NT2/D1 (cell line): ENCODE results near the gene TMEM217.

Experiments
- DNase-seq: peaks from one replicate; pipeline ENCODE4 v3.0.0-alpha.2; 2011; ENCODE audit warnings: low read depth, low spot score
- H3K27me3 ChIP-seq: 2 replicates; pipeline ENCODE4 v1.6.0; 2011; ENCODE audit warnings: mild to moderate bottlenecking; ENCODE audit not compliant: insufficient read length, insufficient read depth
- H3K36me3 ChIP-seq: 2 replicates; pipeline ENCODE4 v1.6.1; 2011; ENCODE audit warnings: mild to moderate bottlenecking, low read length, mixed read lengths; ENCODE audit not compliant: insufficient read depth, insufficient read length
- H3K4me1 ChIP-seq: 2 replicates; pipeline ENCODE4 v1.5.1; 2011; ENCODE audit not compliant: insufficient read depth, insufficient read length
- H3K4me3 ChIP-seq: 2 replicates; pipeline ENCODE4 v1.5.1; 2011; ENCODE audit warnings: low read depth; ENCODE audit not compliant: insufficient read length
- H3K9ac ChIP-seq: 2 replicates; pipeline ENCODE4 v1.6.0; 2011; ENCODE audit warnings: low read depth; ENCODE audit not compliant: insufficient read length
- H3K9me3 ChIP-seq: 2 replicates; pipeline ENCODE4 v1.5.1; 2011; ENCODE audit warnings: mild to moderate bottlenecking, low read length; ENCODE audit not compliant: insufficient read depth
- SUZ12 ChIP-seq: IDR thresholded peaks from 2 replicates; pipeline ENCODE4 v1.6.1; 2011; ENCODE audit not compliant: insufficient read length, insufficient read depth; ENCODE audit errors: extremely low read depth
- YY1 ChIP-seq: IDR thresholded peaks from 2 replicates; pipeline ENCODE4 v1.6.1; 2011; ENCODE audit not compliant: insufficient read length, insufficient read depth
- ZNF274 ChIP-seq: IDR thresholded peaks from 2 replicates; pipeline ENCODE4 v1.6.1; 2011; ENCODE audit warnings: mild to moderate bottlenecking, low read depth, low read length

TMEM217 gene

DNA sequence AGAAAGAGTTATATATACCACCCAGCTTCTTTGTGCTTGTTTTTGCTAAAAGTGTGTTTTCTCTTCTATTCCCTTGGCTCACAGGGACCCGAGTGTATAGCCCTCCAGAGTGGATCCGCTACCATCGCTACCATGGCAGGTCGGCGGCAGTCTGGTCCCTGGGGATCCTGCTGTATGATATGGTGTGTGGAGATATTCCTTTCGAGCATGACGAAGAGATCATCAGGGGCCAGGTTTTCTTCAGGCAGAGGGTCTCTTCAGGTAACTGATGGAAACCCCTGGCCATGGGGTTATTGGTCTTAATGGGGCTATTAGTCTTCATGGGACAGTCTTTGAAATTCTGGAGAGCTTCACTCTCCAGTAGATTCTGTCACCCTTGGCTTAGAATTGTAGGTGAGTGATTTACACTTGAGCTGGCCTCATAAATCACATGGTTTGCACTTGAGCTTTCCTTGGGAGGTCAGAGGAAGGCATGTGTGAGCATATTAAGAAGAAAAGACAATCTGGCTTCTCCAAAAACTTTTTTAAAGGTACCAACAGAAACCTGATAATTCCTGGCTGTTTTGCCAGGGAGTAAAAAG is 84.9 kb downstream of the TMEM217 start:
- no peak overlapping the region for H3K9ac ChIP-seq
- TF ChIP-seq YY1: no peak

DNA sequence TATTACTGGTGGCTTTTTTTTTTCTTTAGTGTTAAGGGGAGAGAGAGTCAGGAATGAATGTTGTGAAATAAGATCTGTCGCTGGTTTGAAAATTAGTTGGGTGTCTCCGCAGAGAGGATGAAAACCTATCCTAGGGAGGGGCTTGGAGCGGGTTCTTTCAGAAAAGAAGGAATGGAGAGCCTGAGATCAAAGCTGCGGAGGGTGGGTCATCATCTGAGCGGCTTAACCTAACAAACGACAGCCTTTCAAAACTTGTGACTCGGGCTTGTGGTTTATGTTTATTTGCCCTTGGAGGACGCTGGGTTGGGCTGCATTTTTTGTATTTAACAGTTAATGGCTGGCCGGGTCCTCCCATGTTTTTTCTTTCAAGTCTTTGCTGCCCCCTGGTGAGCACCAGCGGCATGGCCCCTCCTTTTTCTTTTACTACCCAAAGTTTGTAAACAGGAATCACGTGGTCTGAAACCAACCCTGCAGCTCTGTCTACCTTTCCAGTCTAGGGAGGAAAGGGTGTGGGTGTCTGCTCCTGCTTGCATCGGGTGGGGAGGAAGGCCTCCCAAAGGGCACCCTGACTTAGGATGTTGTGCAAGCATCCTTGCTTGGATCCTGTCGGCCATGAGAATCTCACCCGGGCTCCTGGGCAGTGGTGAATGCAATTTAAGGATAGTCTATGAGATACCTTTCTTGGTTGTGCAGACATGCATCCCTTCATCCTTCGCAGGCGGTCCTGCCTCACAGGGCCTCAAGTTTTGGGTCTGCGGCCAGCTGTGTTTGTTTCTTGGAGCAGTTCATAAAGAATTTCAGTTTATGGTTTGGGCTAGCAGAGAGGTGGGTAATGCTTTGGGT is 85.8 kb downstream of the TMEM217 start:
- H3K27me3 ChIP-seq: no peaks in the 10 kb centered on the region
- H3K4me3 ChIP-seq: peak overlapping the region; percentile 91
- peaks cover 55% of the 10 kb centered on the region for H3K36me3 ChIP-seq
- no peak for TF ChIP-seq YY1
- peak; percentile 89 for DNase-seq
- H3K9me3 ChIP-seq: no peaks in the 10 kb centered on the region
- H3K9ac ChIP-seq: peak overlapping the region; percentile 95
- peaks cover 12% of the 10 kb centered on the region for H3K4me1 ChIP-seq

More for the DNA sequence above, 84.9 kb downstream of the TMEM217 start:
- Histone ChIP-seq H3K36me3 (peaks cover 55% of the 10 kb centered on the region), H3K9me3 (no peaks in the 10 kb centered on the region), H3K4me3 (peak overlapping the region; percentile 36), H3K27me3 (no peaks in the 10 kb centered on the region), H3K4me1 (peaks cover 12% of the 10 kb centered on the region)
- DNase-seq: no peak

DNA sequence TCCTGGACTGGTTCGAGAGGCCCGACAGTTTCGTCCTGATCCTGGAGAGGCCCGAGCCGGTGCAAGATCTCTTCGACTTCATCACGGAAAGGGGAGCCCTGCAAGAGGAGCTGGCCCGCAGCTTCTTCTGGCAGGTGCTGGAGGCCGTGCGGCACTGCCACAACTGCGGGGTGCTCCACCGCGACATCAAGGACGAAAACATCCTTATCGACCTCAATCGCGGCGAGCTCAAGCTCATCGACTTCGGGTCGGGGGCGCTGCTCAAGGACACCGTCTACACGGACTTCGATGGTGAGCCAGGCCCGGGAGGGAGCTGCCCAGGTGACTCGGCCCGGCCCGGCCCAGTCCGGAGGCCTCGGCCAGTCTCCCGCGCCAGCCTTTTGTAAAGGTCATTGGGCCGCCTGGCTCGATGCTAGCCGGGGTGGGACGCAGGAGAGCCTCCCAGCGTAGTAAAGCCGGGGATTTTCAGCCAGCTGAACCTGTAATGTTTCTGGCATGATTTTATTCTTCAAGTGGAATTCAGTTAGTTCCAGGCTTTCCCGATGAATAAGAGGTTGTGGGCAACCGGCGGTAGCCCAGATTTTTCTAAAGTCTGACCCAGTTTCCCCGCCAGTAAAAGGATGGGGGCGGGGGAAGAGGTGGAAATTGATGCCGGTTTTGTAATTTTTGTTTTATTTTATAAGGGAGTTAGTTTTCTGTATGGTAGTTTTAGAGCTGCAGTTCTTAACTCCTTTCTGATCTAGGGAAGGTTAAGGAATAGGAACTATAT is 86.6 kb downstream of the TMEM217 start:
- Histone ChIP-seq H3K36me3 (peaks cover 52% of the 10 kb centered on the region), H3K9me3 (no peaks in the 10 kb centered on the region), H3K4me1 (peaks cover 12% of the 10 kb centered on the region), H3K9ac (peak overlapping the region; percentile 95), H3K4me3 (peak overlapping the region; percentile 91), H3K27me3 (no peaks in the 10 kb centered on the region)
- TF ChIP-seq SUZ12 (no peak), ZNF274 (no peak)
- DNase-seq: no peak

DNA sequence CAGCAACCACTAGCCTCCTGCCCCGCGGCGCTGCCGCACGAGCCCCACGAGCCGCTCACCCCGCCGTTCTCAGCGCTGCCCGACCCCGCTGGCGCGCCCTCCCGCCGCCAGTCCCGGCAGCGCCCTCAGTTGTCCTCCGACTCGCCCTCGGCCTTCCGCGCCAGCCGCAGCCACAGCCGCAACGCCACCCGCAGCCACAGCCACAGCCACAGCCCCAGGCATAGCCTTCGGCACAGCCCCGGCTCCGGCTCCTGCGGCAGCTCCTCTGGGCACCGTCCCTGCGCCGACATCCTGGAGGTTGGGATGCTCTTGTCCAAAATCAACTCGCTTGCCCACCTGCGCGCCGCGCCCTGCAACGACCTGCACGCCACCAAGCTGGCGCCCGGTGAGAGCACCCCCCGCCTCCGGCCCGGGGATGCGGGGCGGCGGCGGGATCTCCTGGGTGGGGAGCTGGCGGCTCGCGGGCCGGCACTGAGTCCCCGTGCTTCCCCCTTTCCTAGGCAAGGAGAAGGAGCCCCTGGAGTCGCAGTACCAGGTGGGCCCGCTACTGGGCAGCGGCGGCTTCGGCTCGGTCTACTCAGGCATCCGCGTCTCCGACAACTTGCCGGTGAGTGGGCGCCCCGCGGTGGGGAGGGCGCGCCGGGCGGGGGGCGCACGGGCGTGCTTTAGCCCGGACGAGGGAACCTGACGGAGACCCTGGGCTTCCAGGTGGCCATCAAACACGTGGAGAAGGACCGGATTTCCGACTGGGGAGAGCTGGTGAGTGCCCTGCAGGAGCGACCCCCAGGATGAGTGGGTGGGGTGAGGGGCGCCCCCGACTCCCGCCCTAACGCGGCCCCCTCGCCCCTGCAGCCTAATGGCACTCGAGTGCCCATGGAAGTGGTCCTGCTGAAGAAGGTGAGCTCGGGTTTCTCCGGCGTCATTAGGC is 87.4 kb downstream of the TMEM217 start:
- Histone ChIP-seq H3K4me1 (peaks cover 12% of the 10 kb centered on the region), H3K36me3 (peaks cover 48% of the 10 kb centered on the region)
- DNase-seq: no peak

DNA sequence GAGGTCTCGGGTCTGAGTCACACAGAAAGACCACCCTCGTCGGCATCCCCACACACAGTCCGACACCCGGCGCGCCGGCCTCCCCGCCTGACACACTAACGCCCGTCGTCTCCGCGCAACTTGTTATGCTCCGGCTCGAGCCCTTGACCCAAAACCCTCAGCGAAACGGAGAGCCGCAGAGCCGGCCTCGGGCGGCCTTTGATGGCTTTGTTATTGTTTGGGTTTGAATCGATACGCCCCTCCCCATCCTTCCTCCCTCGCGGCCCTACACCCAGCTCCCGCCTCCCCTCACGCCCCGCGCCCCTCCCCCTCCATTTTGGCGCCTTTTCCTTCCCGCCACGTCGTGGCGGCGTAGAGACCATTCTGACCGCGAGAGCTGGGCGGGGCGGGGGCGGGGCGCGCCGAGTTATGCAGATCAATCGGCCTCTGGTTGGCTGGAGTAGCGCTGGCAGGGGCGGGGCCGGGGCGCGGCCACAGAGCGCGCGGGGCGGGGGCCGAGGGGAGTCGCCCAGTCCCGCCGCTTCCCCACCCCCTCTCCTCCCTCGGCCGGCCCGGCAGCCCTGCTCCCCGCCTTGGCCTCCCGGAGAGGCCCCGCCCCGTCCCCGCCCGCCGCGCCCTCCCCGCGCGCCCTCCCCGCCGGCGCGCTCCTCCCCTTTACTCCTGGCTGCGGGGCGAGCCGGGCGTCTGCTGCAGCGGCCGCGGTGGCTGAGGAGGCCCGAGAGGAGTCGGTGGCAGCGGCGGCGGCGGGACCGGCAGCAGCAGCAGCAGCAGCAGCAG is 88.3 kb downstream of the TMEM217 start, which contains the start of gene PIM1:
Gene PIM1, plus strand, starts transcription at position 657 of the 777 bp plus-strand sequence. CDS start 424 bp downstream, outside the sequence.
- no peak for TF ChIP-seq YY1
- no peak for TF ChIP-seq SUZ12
- no peak for TF ChIP-seq ZNF274
- Histone ChIP-seq H3K36me3 (peaks cover 39% of the 10 kb centered on the region), H3K9me3 (no peaks in the 10 kb centered on the region), H3K27me3 (no peaks in the 10 kb centered on the region), H3K4me1 (peaks cover 12% of the 10 kb centered on the region), H3K9ac (peak within 1 kb of the TSS; percentile 95), H3K4me3 (peak within 1 kb of the TSS; percentile 91)
- DNase-seq: peak; percentile 91

More for the DNA sequence above, 87.4 kb downstream of the TMEM217 start:
- Histone ChIP-seq H3K4me3 (peak overlapping the region; percentile 91), H3K27me3 (no peaks in the 10 kb centered on the region), H3K9ac (peak overlapping the region; percentile 95), H3K9me3 (no peaks in the 10 kb centered on the region)
- TF ChIP-seq SUZ12 (no peak), YY1 (no peak), ZNF274 (no peak)

DNA sequence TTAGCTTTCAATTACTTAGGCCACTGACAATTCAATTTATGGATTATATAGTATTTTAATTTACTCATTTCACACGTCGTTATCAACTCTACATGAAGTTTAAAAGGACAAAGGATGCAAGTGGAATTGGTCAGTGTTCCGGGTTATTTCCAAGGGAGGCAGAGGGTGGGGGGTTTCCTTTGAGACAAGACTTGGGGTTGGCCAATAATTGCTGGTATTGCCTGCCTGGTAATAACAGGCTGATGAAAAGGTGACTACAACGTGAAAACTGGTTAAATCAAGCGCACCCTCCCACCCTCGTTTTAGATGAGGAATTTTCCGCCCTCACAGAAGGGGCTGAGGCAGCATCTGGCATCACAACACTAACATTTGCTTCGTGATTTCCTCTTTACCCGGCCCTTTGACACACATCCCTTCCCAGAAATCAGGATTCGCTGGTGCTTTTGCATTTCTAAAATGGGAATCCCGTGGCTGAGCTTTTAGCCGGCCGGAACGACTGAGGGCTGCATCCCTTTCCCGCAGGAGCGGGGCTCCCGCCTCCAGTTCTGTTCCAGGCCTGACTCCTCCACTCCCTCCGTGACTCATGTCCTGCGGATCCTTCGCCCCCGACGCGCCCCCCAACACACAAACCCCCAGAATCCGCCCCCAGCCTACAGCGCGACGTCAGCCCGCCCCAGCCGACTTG is 89.0 kb downstream of the TMEM217 start:
- H3K9ac ChIP-seq: peak overlapping the region; percentile 65
- peak overlapping the region; percentile 49 for H3K4me3 ChIP-seq
- H3K27me3 ChIP-seq: no peaks in the 10 kb centered on the region
- peaks cover 8% of the 10 kb centered on the region for H3K4me1 ChIP-seq
- TF ChIP-seq SUZ12: no peak
- no peak for TF ChIP-seq YY1
- TF ChIP-seq ZNF274: no peak
- no peak for DNase-seq
- peaks cover 32% of the 10 kb centered on the region for H3K36me3 ChIP-seq
- no peaks in the 10 kb centered on the region for H3K9me3 ChIP-seq
